ENCODE data around the gene SAP25. TPM values are rescaled to one million over a fixed set of nuclear protein-coding genes. Genes with fewer than 3 reads are reported as not detected.

The SAP25 gene
- total and polyA plus RNA-seq, 2 of the 8 experiments (the other 6 are each of a cell fraction or from before 2014, with no cell fraction given), result 3.6 to 5.8 TPM

DNA sequence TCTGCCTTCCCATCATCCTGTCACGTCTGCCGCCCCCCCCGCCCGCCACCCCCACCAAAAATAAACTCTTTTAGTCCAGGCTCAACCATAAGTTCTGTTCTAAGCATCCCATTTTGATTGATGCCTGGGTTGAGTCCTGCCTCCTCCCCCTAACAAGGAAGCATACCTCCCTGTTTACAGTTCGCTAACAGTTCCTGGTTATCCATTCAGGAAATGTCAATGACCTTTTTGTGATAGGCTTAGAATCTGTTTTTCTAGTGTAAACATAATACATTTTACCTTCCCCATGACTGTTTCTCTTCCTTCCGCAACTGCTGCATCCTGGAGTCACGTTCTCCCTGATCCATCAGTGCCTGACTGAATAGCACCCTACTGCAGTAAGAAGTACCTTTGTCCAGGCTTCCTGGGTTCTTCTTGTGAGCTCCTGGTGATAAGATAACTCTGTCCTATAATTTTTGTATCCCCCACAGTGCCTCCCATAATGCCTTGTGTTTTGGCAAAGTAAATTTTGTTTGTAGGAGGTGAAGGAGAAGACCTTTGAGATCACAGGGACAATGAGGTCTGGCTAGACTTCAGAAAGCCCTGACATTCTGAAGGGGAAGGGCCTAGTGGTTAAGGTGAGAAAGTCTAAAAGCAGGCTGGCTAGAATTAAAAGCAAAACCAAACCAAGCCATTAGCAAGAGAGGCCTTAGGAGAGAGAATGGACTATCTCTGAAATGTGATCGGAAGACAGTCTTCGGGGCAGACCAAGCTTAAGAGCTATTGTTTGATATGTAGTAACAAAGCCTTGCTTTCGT is 27.4 kb downstream of the SAP25 start:
- H3K9ac ChIP-seq (replicated peaks in 1 of 4; ENCODE audit: extremely low read depth in 1 of 4, low read depth in 3 of 4, low read length in 3 of 4), result no peak overlapping the region; a peak in 1 of 7 replicates
- peaks cover 0 to 36% of the 10 kb centered on the region in 2 experiments; a peak in 3 of 4 replicates for H3K79me2 ChIP-seq (ENCODE audit: control insufficient read depth in 1 of 2, insufficient read depth in 2 of 2, low read length in 2 of 2)
- H3K4me1 ChIP-seq (replicated peaks in 1 of 4; ENCODE audit: control insufficient read depth in 3 of 4, insufficient read depth in 4 of 4, low read length in 3 of 4), result peaks cover 11 to 42% (median 25%) of the 10 kb centered on the region in 4 experiments; a peak in 6 of 7 replicates
- peaks cover 2 to 9% (median 3%) of the 10 kb centered on the region in 4 experiments; a peak in 5 of 8 replicates for H3K36me3 ChIP-seq (ENCODE audit: control insufficient read depth in 2 of 4, insufficient read depth in 4 of 4, low read length in 3 of 4)
- no peak overlapping the region for H2BK120ac ChIP-seq (replicated peaks; ENCODE audit: low read depth, low read length)
- FAIRE-seq, result no peak
- H3K14ac ChIP-seq (ENCODE audit: insufficient read length), result no peak overlapping the region
- no peaks in the 10 kb centered on the region for H3K27me3 ChIP-seq (replicated peaks in 1 of 4; ENCODE audit: control insufficient read depth in 3 of 4, extremely low read depth in 1 of 4, insufficient read depth in 3 of 4, low read length in 3 of 4)
- no peak overlapping the region for H4K8ac ChIP-seq (ENCODE audit: extremely low read depth, insufficient read depth, low read length)
- peak overlapping the region; percentile 26; the same call in 1 of the 2 replicates for H2BK5ac ChIP-seq (ENCODE audit: low read depth, low read length)
- DNase-seq (ENCODE audit: low read depth in 1 of 2, low spot score in 2 of 2), result no peak
- H3K4me3 ChIP-seq (ENCODE audit: extremely low read depth in 1 of 4, insufficient read depth in 2 of 4, low read depth in 3 of 4, low read length in 4 of 4), result no peak overlapping the region; a peak in 1 of 8 replicates
- no peaks in the 10 kb centered on the region for H3K23me2 ChIP-seq (ENCODE audit: low read depth, low read length)
- no peak overlapping the region for H3K18ac ChIP-seq (ENCODE audit: extremely low read depth, low read length)
- peak overlapping the region; percentile 27 to 35; a peak in 3 of 4 replicates for H3K4me2 ChIP-seq (ENCODE audit: insufficient read depth in 1 of 2, low read depth in 2 of 2, low read length in 2 of 2)
- H2AK5ac ChIP-seq (ENCODE audit: low read depth, low read length), result peak overlapping the region; percentile 72; the same call in 1 of the 2 replicates
- H2BK12ac ChIP-seq (ENCODE audit: low read depth, low read length), result peak overlapping the region; percentile 44; the same call in 1 of the 2 replicates
- 80% methylated on average over 8 of the region's 10 CpGs; no CpG with 5 or more reads in 1 of the 2 experiments for whole genome bisulfite sequencing, 2 experiments (ENCODE audit: extremely low coverage in 1 of 2, insufficient coverage in 1 of 2, insufficient read length in 1 of 2, insufficient replicate concordance in 2 of 2, low coverage in 1 of 2, low lambda C conversion rate in 2 of 2, missing lambda C conversion rate in 1 of 2)
- H3K9me3 ChIP-seq (ENCODE audit: insufficient read depth in 2 of 2, low read depth in 1 of 2, low read length in 1 of 2), result no peaks in the 10 kb centered on the region
- H4K91ac ChIP-seq (replicated peaks; ENCODE audit: insufficient read length, low read length), result no peak overlapping the region
- no peak overlapping the region for H3K4ac ChIP-seq (replicated peaks; ENCODE audit: insufficient read length, low read depth, low read length)
- H4K20me1 ChIP-seq (replicated peaks in 1 of 2; ENCODE audit: control insufficient read depth in 1 of 2, insufficient read depth in 2 of 2, low read length in 2 of 2), result no peaks in the 10 kb centered on the region
- CTCF ChIA-PET (ENCODE audit: partially characterized antibody), result interaction anchor here (0.6 to 26.5 kb wide), 8 partner anchors 9 to 124 kb away, joined by 3 to 341 read pairs (median 4); no protein-coding TSS in a partner anchor
- H3K56ac ChIP-seq (replicated peaks; ENCODE audit: insufficient read length, low read depth, low read length), result no peak overlapping the region
- H4K5ac ChIP-seq (ENCODE audit: insufficient read length, low read depth, low read length), result no peak overlapping the region
- H2BK20ac ChIP-seq (ENCODE audit: low read length), result no peak overlapping the region
- H3K27ac ChIP-seq (ENCODE audit: low read depth, low read length), result no peak overlapping the region
- H2BK15ac ChIP-seq (ENCODE audit: low read length), result no peak overlapping the region
- POLR2A ChIA-PET (ENCODE audit: partially characterized antibody), result interaction anchor here (0.6 to 2.9 kb wide), 9 partner anchors 11 to 117 kb away, joined by 3 to 10 read pairs (median 4); partner anchors contain the start of genes MEPCE and ZCWPW1
- H2AFZ ChIP-seq (ENCODE audit: low read length), result no peak overlapping the region
- H3K23ac ChIP-seq (ENCODE audit: insufficient read length), result no peak overlapping the region
- H3K79me1 ChIP-seq (ENCODE audit: low read depth, low read length), result peaks cover 2% of the 10 kb centered on the region; the same call in 1 of the 2 replicates
- TF ChIP-seq CTBP2 (IDR thresholded peaks at IDR 0.05; ENCODE audit: borderline replicate concordance, insufficient read depth, insufficient read length, low read length) (no peak), TAF7 (optimal IDR thresholded peaks at IDR 0.05; ENCODE audit: borderline replicate concordance, low read depth, low read length) (no peak), GTF2F1 (IDR thresholded peaks at IDR 0.05; ENCODE audit: borderline replicate concordance, low read depth, low read length) (no peak), SIX5 (IDR thresholded peaks at IDR 0.05; ENCODE audit: low read depth, low read length) (no peak), POLR2A (IDR thresholded peaks at IDR 0.05; ENCODE audit: control extremely low read depth in 1 of 2, low read depth in 2 of 2, low read length in 2 of 2) (no peak), MAFK (IDR thresholded peaks at IDR 0.05; ENCODE audit: low read depth, low read length) (no peak)
- TF ChIP-seq, protein P1, sequence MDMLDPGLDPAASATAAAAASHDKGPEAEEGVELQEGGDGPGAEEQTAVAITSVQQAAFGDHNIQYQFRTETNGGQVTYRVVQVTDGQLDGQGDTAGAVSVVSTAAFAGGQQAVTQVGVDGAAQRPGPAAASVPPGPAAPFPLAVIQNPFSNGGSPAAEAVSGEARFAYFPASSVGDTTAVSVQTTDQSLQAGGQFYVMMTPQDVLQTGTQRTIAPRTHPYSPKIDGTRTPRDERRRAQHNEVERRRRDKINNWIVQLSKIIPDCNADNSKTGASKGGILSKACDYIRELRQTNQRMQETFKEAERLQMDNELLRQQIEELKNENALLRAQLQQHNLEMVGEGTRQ (IDR thresholded peaks at IDR 0.05; ENCODE audit: low read length), result no peak
